ENCODE results near the gene ATP8B3. TPM values are rescaled to one million over a fixed set of nuclear protein-coding genes. Genes with fewer than 3 reads are reported as not detected.
A peak's percentile ranks its signal among the peaks of the same experiment; 100 is the strongest.

ATP8B3 gene
- total and polyA plus RNA-seq, 3 experiments from 2014 or later, result 0.97 to 2.4 (median 1.6) TPM

GRCh38 chr19:1769645-1769985, 42.5 kb downstream of the ATP8B3 start:
- H3K27me3 Mint-ChIP-seq, result peaks cover 60 to 77% of the 10 kb centered on the region in 2 donors
- H3K9me3 Mint-ChIP-seq, result peaks cover 5 to 21% (median 13%) of the 10 kb centered on the region in 5 donors
- no peak for DNase-seq
- Histone ChIP-seq H3K27ac (ENCODE audit: low read depth, low read length) (no peak overlapping the region), H3K4me1 (ENCODE audit: insufficient read depth, low read length) (peaks cover 8% of the 10 kb centered on the region), H3K36me3 (ENCODE audit: insufficient read depth, low read length) (no peaks in the 10 kb centered on the region), H3K9me3 (ENCODE audit: low read length) (peaks cover 11% of the 10 kb centered on the region), H3K27me3 (ENCODE audit: insufficient read depth, low read length, poor library complexity, severe bottlenecking) (peaks cover 51% of the 10 kb centered on the region), H3K4me3 (ENCODE audit: low read length) (no peak overlapping the region)
- CTCF ChIA-PET, result interaction anchor here (1.3 to 1.4 kb wide), 3 partner anchors 9 to 56 kb away, joined by 3 to 4 read pairs (median 4); no protein-coding TSS in a partner anchor
- no peak overlapping the region for H3K4me3 Mint-ChIP-seq
- POLR2A ChIA-PET, result no interaction called here
- H3K36me3 Mint-ChIP-seq, result peaks cover 0 to 2% (median 0%) of the 10 kb centered on the region in 3 donors
- H3K27ac Mint-ChIP-seq, result no peak overlapping the region
- H3K4me1 Mint-ChIP-seq, result no peaks in the 10 kb centered on the region

GRCh38 chr19:1768918-1769644, 43.0 kb downstream of the ATP8B3 start:
- CTCF ChIA-PET, result interaction anchor here (0.8 to 1.4 kb wide), 3 partner anchors 14 to 223 kb away, joined by 3 to 4 read pairs (median 3); no protein-coding TSS in a partner anchor
- Mint-ChIP-seq H3K27me3 (peaks cover 57 to 75% of the 10 kb centered on the region in 2 donors), H3K27ac (no peak overlapping the region)

GRCh38 chr19:1768248-1768647, 43.8 kb downstream of the ATP8B3 start:
- H3K27ac Mint-ChIP-seq, result peak overlapping the region in 1 of 8 donors; percentile 50

More at GRCh38 chr19:1768918-1769644, 43.0 kb downstream of the ATP8B3 start:
- peaks cover 8% of the 10 kb centered on the region for H3K4me1 ChIP-seq (ENCODE audit: insufficient read depth, low read length)
- peaks cover 50% of the 10 kb centered on the region for H3K27me3 ChIP-seq (ENCODE audit: insufficient read depth, low read length, poor library complexity, severe bottlenecking)
- Mint-ChIP-seq H3K36me3 (peaks cover 0 to 2% (median 0%) of the 10 kb centered on the region in 3 donors), H3K4me1 (no peaks in the 10 kb centered on the region), H3K9me3 (peaks cover 5 to 21% (median 13%) of the 10 kb centered on the region in 5 donors), H3K4me3 (no peak overlapping the region)
- POLR2A ChIA-PET, result no interaction called here
- H3K27ac ChIP-seq (ENCODE audit: low read depth, low read length), result no peak overlapping the region
- no peak overlapping the region for H3K4me3 ChIP-seq (ENCODE audit: low read length)
- H3K36me3 ChIP-seq (ENCODE audit: insufficient read depth, low read length), result no peaks in the 10 kb centered on the region
- peaks cover 11% of the 10 kb centered on the region for H3K9me3 ChIP-seq (ENCODE audit: low read length)
- DNase-seq, result no peak

GRCh38 chr19:1767464-1767933, 44.6 kb downstream of the ATP8B3 start:
- Histone ChIP-seq H3K36me3 (ENCODE audit: insufficient read depth, low read length) (no peaks in the 10 kb centered on the region), H3K4me1 (ENCODE audit: insufficient read depth, low read length) (peaks cover 8% of the 10 kb centered on the region), H3K27ac (ENCODE audit: low read depth, low read length) (peak overlapping the region; percentile 51), H3K27me3 (ENCODE audit: insufficient read depth, low read length, poor library complexity, severe bottlenecking) (peaks cover 51% of the 10 kb centered on the region), H3K4me3 (ENCODE audit: low read length) (no peak overlapping the region), H3K9me3 (ENCODE audit: low read length) (peaks cover 11% of the 10 kb centered on the region)
- Mint-ChIP-seq H3K27me3 (peaks cover 57 to 74% of the 10 kb centered on the region in 2 donors), H3K27ac (no peak overlapping the region), H3K4me3 (no peak overlapping the region), H3K9me3 (peaks cover 5 to 21% (median 13%) of the 10 kb centered on the region in 5 donors), H3K36me3 (peaks cover 0 to 2% (median 0%) of the 10 kb centered on the region in 3 donors), H3K4me1 (no peaks in the 10 kb centered on the region)
- ChIA-PET POLR2A (no interaction called here), CTCF (interaction anchor here (1.3 to 2.4 kb wide), 3 partner anchors 59 to 221 kb away, joined by 4 to 9 read pairs (median 4); no protein-coding TSS in a partner anchor)
- peak; percentile 45 to 73 (median 47) for DNase-seq

More at GRCh38 chr19:1768248-1768647, 43.8 kb downstream of the ATP8B3 start:
- Mint-ChIP-seq H3K36me3 (peaks cover 0 to 2% (median 0%) of the 10 kb centered on the region in 3 donors), H3K4me1 (no peaks in the 10 kb centered on the region), H3K27me3 (peaks cover 60 to 76% of the 10 kb centered on the region in 2 donors), H3K9me3 (peaks cover 5 to 21% (median 13%) of the 10 kb centered on the region in 5 donors), H3K4me3 (no peak overlapping the region)
- Histone ChIP-seq H3K9me3 (ENCODE audit: low read length) (peaks cover 11% of the 10 kb centered on the region), H3K27me3 (ENCODE audit: insufficient read depth, low read length, poor library complexity, severe bottlenecking) (peaks cover 51% of the 10 kb centered on the region), H3K4me1 (ENCODE audit: insufficient read depth, low read length) (peaks cover 8% of the 10 kb centered on the region), H3K36me3 (ENCODE audit: insufficient read depth, low read length) (no peaks in the 10 kb centered on the region), H3K4me3 (ENCODE audit: low read length) (no peak overlapping the region), H3K27ac (ENCODE audit: low read depth, low read length) (no peak overlapping the region)
- DNase-seq, result no peak
- POLR2A ChIA-PET, result no interaction called here
- CTCF ChIA-PET, result interaction anchor here (0.8 to 1.0 kb wide), 2 partner anchors 13 to 222 kb away, joined by 3 to 4 read pairs; no protein-coding TSS in a partner anchor

- H3K36me3 ChIP-seq (ENCODE audit: insufficient read depth, low read length), result no peaks in the 10 kb centered on the region
- H3K27ac ChIP-seq (ENCODE audit: low read depth, low read length), result peak overlapping the region; percentile 51
- Mint-ChIP-seq H3K36me3 (peaks cover 0 to 2% (median 0%) of the 10 kb centered on the region in 3 donors), H3K9me3 (peaks cover 5 to 19% (median 13%) of the 10 kb centered on the region in 5 donors), H3K4me1 (no peaks in the 10 kb centered on the region), H3K27me3 (peaks cover 54 to 71% of the 10 kb centered on the region in 2 donors), H3K4me3 (no peak overlapping the region), H3K27ac (no peak overlapping the region)
- POLR2A ChIA-PET, result no interaction called here
- peaks cover 51% of the 10 kb centered on the region for H3K27me3 ChIP-seq (ENCODE audit: insufficient read depth, low read length, poor library complexity, severe bottlenecking)
- H3K9me3 ChIP-seq (ENCODE audit: low read length), result peaks cover 11% of the 10 kb centered on the region
- DNase-seq, result no peak
- H3K4me3 ChIP-seq (ENCODE audit: low read length), result no peak overlapping the region
- CTCF ChIA-PET, result interaction anchor here (0.7 to 2.4 kb wide), 4 partner anchors 59 to 220 kb away, joined by 3 to 9 read pairs (median 4); no protein-coding TSS in a partner anchor
- peaks cover 8% of the 10 kb centered on the region for H3K4me1 ChIP-seq (ENCODE audit: insufficient read depth, low read length)
Observed at GRCh38 chr19:1766800-1767352, 45.2 kb downstream of the ATP8B3 start.

- peaks cover 8% of the 10 kb centered on the region for H3K4me1 ChIP-seq (ENCODE audit: insufficient read depth, low read length)
- Mint-ChIP-seq H3K4me1 (no peaks in the 10 kb centered on the region), H3K27ac (no peak overlapping the region), H3K9me3 (peaks cover 5 to 13% (median 11%) of the 10 kb centered on the region in 5 donors), H3K27me3 (peaks cover 53 to 73% of the 10 kb centered on the region in 2 donors), H3K4me3 (no peak overlapping the region), H3K36me3 (peaks cover 0 to 2% (median 0%) of the 10 kb centered on the region in 3 donors)
- H3K9me3 ChIP-seq (ENCODE audit: low read length), result peaks cover 9% of the 10 kb centered on the region
- ChIA-PET POLR2A (no interaction called here), CTCF (interaction anchor here (0.7 to 2.4 kb wide), 4 partner anchors 60 to 220 kb away, joined by 3 to 9 read pairs (median 4); no protein-coding TSS in a partner anchor)
- H3K27me3 ChIP-seq (ENCODE audit: insufficient read depth, low read length, poor library complexity, severe bottlenecking), result peaks cover 54% of the 10 kb centered on the region
- no peak overlapping the region for H3K27ac ChIP-seq (ENCODE audit: low read depth, low read length)
- no peaks in the 10 kb centered on the region for H3K36me3 ChIP-seq (ENCODE audit: insufficient read depth, low read length)
- H3K4me3 ChIP-seq (ENCODE audit: low read length), result no peak overlapping the region
- DNase-seq, result no peak
Observed at GRCh38 chr19:1765904-1766799, 45.9 kb downstream of the ATP8B3 start.

GRCh38 chr19:1765232-1765903, 46.7 kb downstream of the ATP8B3 start:
- Histone ChIP-seq H3K4me1 (ENCODE audit: insufficient read depth, low read length) (peaks cover 8% of the 10 kb centered on the region), H3K36me3 (ENCODE audit: insufficient read depth, low read length) (no peaks in the 10 kb centered on the region), H3K9me3 (ENCODE audit: low read length) (peaks cover under 1% of the 10 kb centered on the region), H3K27me3 (ENCODE audit: insufficient read depth, low read length, poor library complexity, severe bottlenecking) (peaks cover 49% of the 10 kb centered on the region), H3K27ac (ENCODE audit: low read depth, low read length) (no peak overlapping the region), H3K4me3 (ENCODE audit: low read length) (no peak overlapping the region)
- Mint-ChIP-seq H3K27me3 (peaks cover 53 to 72% of the 10 kb centered on the region in 2 donors), H3K4me3 (no peak overlapping the region), H3K36me3 (no peaks in the 10 kb centered on the region), H3K4me1 (no peaks in the 10 kb centered on the region), H3K9me3 (peaks cover 0 to 5% (median 5%) of the 10 kb centered on the region in 5 donors), H3K27ac (no peak overlapping the region)
- POLR2A ChIA-PET, result no interaction called here
- CTCF ChIA-PET, result interaction anchor here (0.8 to 2.4 kb wide), 3 partner anchors 92 to 219 kb away, joined by 4 to 9 read pairs (median 4); no protein-coding TSS in a partner anchor
- no peak for DNase-seq

Data from CD8-positive, alpha-beta memory T cell (primary cell).